HG03378 (cell line): ENCODE results near the gene MLST8.
A peak's percentile ranks its signal among the peaks of the same experiment; 100 is the strongest.
"Not testable (repeated sequence)": the region's sequence is repeated elsewhere in the genome, so short reads cannot be mapped to it uniquely, and the experiment has no call there.

Source experiments
- ATAC-seq: cut with Tn5 transposase; IDR thresholded peaks from one replicate; pipeline ENCODE4 v1.9.1; 2021; ENCODE audit warnings: mild to moderate bottlenecking, moderate library complexity; ENCODE audit not compliant: unreplicated experiment

The MLST8 gene

GRCh38 chr16:2244926-2245795, 39.9 kb downstream of the MLST8 start:
- ATAC-seq = no peak

GRCh38 chr16:2246301-2246885, 41.1 kb downstream of the MLST8 start:
- no peak for ATAC-seq

DNA sequence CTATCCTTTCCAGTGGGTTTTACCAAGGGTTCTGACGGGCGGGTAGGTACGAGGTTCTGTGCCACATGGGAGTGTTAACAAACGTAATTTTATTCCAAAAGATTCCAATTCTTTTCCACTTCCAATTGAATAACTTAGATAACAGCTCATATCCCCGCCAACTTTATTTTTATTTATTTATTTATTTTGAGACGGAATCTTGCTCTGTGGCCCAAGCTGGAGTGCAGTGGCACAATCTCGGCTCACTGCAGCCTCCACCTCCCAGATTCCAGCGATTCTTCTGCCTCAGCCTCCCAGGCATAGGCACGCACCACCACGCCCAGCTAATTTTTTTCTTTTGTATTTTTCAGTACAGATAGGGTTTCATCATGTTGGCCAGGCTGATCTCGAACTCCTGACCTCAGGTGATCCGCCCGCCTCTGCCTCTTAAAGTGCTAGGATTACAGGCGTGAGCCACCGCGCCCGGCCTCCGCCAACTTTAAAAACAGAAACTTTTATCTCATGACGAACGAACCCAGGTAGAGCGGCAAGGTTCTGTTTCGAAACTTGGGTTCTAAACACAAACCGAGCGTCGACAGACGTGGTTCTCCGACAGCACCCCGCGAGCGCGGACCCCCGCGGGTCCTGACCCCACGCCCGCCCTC, 45.5 kb downstream of the MLST8 start:
- ATAC-seq = peak; percentile 5

DNA sequence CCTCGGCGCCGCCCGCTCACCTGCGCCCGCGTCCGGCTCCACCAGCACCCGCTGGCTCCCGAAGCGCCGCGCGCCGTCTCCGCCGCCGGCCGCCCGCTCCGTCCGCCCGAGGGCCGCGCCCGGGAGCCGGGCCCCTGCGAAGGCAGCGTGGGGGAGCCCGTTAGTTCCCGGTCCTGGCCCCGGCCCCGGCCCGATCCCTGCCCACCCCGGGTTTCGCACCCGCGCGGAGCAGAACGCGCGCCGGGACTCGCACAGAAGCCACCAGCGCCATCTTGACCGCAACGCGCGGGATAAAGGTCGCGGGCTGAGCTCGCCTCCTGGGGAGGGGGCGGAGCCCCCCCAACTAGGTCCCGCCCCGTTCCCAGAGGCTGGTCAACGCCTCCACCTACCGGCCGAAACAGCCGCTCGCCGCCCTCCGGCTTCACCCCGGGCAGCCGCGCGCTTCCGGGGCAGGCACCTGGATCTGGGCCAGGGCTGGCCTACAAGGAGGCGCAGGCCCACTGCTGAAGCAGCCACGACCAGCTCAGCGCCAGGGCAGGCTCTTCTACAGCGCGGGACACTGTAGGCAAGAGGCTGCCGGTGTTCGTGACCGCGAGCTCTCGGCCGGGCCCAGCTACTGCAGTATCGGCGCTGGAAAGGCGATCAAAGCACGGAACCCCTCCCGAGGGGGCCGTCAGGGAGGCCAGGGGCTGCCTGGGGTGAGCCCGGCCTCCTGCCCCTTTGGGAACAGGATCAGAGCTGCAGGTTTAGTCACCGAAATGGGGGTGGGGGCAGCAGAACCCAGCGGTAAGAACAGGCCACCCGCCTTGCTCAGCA, 46.2 kb downstream of the MLST8 start, which contains the start of gene ECI1:
Gene ECI1 (minus strand): TSS at position 292 of the 816 bp plus-strand sequence. CDS start 21 bp downstream, at position 271.
- ATAC-seq = peak; percentile 63

DNA sequence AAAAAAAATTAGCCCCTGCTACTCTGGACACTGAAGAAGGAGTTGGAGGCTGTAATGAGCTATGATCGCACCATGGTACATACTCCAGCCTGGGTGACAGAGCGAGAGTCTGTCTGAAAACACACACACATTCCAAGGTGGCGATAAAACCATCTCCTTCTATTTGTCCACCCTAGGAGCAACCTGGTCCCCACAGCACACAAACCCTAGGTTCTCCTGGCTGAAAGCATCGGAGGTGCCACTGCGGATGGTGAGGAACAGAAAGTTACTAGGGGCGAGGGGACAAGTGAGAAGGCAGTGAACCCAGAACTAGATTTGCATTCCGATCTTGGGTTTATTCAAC, 47.5 kb downstream of the MLST8 start:
- no peak for ATAC-seq

- ATAC-seq = no peak
Observed at GRCh38 chr16:2253293-2253692, 48.0 kb downstream of the MLST8 start.

- ATAC-seq = no peak
Observed at GRCh38 chr16:2256531-2257140, 51.4 kb downstream of the MLST8 start.

GRCh38 chr16:2257726-2258125, 52.5 kb downstream of the MLST8 start:
- no peak for ATAC-seq

- not testable (repeated sequence) for ATAC-seq
Observed at GRCh38 chr16:2258530-2258929, 53.3 kb downstream of the MLST8 start.
